Retinal pigment epithelial cell (primary cell): ENCODE data around the gene DACT2.

Experiments used
- DNase-seq: peaks from one replicate; pipeline ENCODE4 v3.0.0-alpha.2; 2010; ENCODE audit warnings: low read depth
- H3K4me3 ChIP-seq: 2 replicates; pipeline ENCODE4 v1.5.1; 2011; ENCODE audit warnings: mild to moderate bottlenecking, low read length, control low read depth, moderate library complexity
- TF ChIP-seq, protein P1 (sequence below): conservative IDR thresholded peaks from 2 replicates; pipeline ENCODE4 v1.5.1; 2011; ENCODE audit warnings: low read depth, low read length, control low read depth, inconsistent platforms

Gene DACT2

GRCh38 chr6:168276576-168277273 is 42.9 kb downstream of the DACT2 start:
- DNase-seq = no peak
- TF ChIP-seq, protein P1, sequence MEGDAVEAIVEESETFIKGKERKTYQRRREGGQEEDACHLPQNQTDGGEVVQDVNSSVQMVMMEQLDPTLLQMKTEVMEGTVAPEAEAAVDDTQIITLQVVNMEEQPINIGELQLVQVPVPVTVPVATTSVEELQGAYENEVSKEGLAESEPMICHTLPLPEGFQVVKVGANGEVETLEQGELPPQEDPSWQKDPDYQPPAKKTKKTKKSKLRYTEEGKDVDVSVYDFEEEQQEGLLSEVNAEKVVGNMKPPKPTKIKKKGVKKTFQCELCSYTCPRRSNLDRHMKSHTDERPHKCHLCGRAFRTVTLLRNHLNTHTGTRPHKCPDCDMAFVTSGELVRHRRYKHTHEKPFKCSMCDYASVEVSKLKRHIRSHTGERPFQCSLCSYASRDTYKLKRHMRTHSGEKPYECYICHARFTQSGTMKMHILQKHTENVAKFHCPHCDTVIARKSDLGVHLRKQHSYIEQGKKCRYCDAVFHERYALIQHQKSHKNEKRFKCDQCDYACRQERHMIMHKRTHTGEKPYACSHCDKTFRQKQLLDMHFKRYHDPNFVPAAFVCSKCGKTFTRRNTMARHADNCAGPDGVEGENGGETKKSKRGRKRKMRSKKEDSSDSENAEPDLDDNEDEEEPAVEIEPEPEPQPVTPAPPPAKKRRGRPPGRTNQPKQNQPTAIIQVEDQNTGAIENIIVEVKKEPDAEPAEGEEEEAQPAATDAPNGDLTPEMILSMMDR = no peak

DNA sequence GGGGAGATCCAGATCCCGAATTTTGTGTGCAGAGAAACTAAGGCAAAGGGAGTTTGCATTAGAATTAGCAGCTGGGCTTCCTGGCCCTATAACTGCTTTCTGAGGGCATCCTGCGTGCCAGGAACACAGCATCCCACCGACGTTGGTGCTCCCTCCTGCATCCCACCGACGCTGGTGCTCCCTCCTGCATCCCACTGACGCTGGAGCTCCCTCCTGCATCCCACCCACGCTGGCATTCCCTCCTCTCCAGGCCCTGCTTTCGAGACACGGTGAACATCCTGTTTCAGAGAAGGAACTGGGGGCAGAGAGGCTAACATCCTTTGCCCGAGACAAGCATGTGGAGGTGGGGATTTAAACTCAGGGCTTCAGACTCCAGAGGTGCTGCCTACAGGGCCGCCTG is 44.4 kb downstream of the DACT2 start:
- TF ChIP-seq, protein P1 = no peak
- DNase-seq = no peak
- H3K4me3 ChIP-seq = no peak overlapping the region

More at GRCh38 chr6:168276576-168277273, 42.9 kb downstream of the DACT2 start:
- no peak overlapping the region for H3K4me3 ChIP-seq

GRCh38 chr6:168274037-168274952 is 45.3 kb downstream of the DACT2 start:
- H3K4me3 ChIP-seq = no peak overlapping the region
- TF ChIP-seq, protein P1 = no peak
- DNase-seq = no peak

DNA sequence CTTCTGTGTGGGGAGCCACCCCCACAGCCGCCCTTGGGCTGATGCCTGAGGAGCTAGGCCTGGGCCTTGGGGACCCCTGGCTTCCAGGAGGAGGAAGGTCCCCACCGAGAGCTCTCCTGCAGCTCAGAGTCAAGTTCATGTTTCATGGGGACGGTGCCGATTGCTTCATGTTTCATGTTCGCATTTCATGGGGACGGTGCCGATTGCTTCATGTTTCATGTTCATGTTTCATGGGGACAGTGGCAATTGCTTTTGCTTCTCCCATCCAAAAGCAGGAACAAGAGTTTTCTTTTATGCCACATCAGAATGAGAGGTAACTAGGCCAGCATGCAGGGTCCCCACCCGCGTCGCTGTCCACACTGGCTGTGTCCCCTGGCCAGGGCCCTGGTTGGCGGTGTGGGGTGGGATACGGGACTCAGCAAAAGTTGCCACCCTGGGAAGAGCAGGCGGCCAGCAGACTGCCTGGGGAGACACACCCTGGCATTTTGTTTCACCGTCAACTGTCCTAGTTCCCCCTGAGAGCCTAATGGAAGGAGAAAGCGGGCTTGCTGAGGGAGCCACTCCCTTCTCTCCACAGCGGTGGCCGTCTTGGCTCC is 46.0 kb downstream of the DACT2 start:
- H3K4me3 ChIP-seq = no peak overlapping the region
- no peak for DNase-seq
- TF ChIP-seq, protein P1 = no peak

GRCh38 chr6:168272415-168273325 is 46.9 kb downstream of the DACT2 start:
- DNase-seq = no peak
- no peak overlapping the region for H3K4me3 ChIP-seq
- TF ChIP-seq, protein P1 = no peak
